HG03045 (cell line): Measurements from ENCODE around the gene IDUA.
"Not testable (repeated sequence)": the region's sequence is repeated elsewhere in the genome, so short reads cannot be mapped to it uniquely, and the experiment has no call there.

Source experiments
- ATAC-seq: cut with Tn5 transposase; IDR thresholded peaks from one replicate; pipeline ENCODE4 v1.9.1; 2021; ENCODE audit warnings: mild to moderate bottlenecking, moderate library complexity; ENCODE audit not compliant: unreplicated experiment

IDUA gene

GRCh38 chr4:966266-967112 lies 20.4 kb upstream of the IDUA start:
- no peak for ATAC-seq

- no peak for ATAC-seq
Observed at GRCh38 chr4:967113-968104, 19.4 kb upstream of the IDUA start.

GRCh38 chr4:968221-968620 lies 18.6 kb upstream of the IDUA start:
- no peak for ATAC-seq

- no peak for ATAC-seq
Observed at GRCh38 chr4:968621-969394, 18.0 kb upstream of the IDUA start.

- ATAC-seq, result no peak
Observed at GRCh38 chr4:970046-970745, 16.6 kb upstream of the IDUA start.

- ATAC-seq, result no peak
Observed at GRCh38 chr4:970854-971520, 15.9 kb upstream of the IDUA start.

- ATAC-seq, result no peak
Observed at GRCh38 chr4:971666-972500, 15.0 kb upstream of the IDUA start.

GRCh38 chr4:972651-973424 lies 14.0 kb upstream of the IDUA start:
- peak; percentile 43 for ATAC-seq

GRCh38 chr4:973431-974397 lies 13.1 kb upstream of the IDUA start, which contains the start of gene DGKQ:
DGKQ (minus strand) TSS chr4:973569; CDS start chr4:973482, 87 bp downstream.
- ATAC-seq, result peak; percentile 62

GRCh38 chr4:974668-975067 lies 12.2 kb upstream of the IDUA start:
- no peak for ATAC-seq

- not testable (repeated sequence) for ATAC-seq
Observed at GRCh38 chr4:976016-976415, 10.8 kb upstream of the IDUA start.

GRCh38 chr4:978957-979701 lies 7.7 kb upstream of the IDUA start:
- ATAC-seq, result no peak

GRCh38 chr4:982291-982690 lies 4.6 kb upstream of the IDUA start:
- no peak for ATAC-seq

GRCh38 chr4:982814-983213 lies 4.0 kb upstream of the IDUA start:
- ATAC-seq, result no peak

- ATAC-seq, result no peak
Observed at GRCh38 chr4:984336-985054, 2.3 kb upstream of the IDUA start.
